Measurements from ENCODE around the gene FBXL20.

- TF ChIP-seq EZH2 (IDR thresholded peaks at IDR 0.05; ENCODE audit: insufficient read depth, poor library complexity, severe bottlenecking) = no peak
- TF ChIP-seq EZH2phosphoT487 (IDR thresholded peaks at IDR 0.05; ENCODE audit: insufficient read depth, low read depth) = no peak
Observed at GRCh38 chr17:39364236-39365025, 37.0 kb downstream of the FBXL20 start.

All from GM23248 (cell line).